ENCODE data around the gene AP2A2. TPM values are rescaled to one million over a fixed set of nuclear protein-coding genes. Genes with fewer than 3 reads are reported as not detected.
A peak's percentile ranks its signal among the peaks of the same experiment; 100 is the strongest.

Gene AP2A2
- total and polyA plus RNA-seq, 5 donors from 2014 or later: 6.2 to 85.9 (median 7.5) TPM

- H3K27ac Mint-ChIP-seq: peak overlapping the region in 1 of 3 donors; percentile 48
These were observed 50.2 kb downstream of the AP2A2 start for GRCh38 chr11:975827-976226.

GRCh38 chr11:976431-977160, 50.9 kb downstream of the AP2A2 start:
- peaks cover 0 to 5% (median under 1%) of the 10 kb centered on the region in 4 donors for H3K4me1 Mint-ChIP-seq
- H3K4me3 Mint-ChIP-seq: no peak overlapping the region
- no peak for ATAC-seq (ENCODE audit: low read depth in 2 of 2)
- no peak overlapping the region for H3K27ac Mint-ChIP-seq
- peaks cover 19% of the 10 kb centered on the region for H3K36me3 Mint-ChIP-seq
- peaks cover 3% of the 10 kb centered on the region for H3K4me1 ChIP-seq (ENCODE audit: control insufficient read depth, insufficient read depth, low read length, poor library complexity, severe bottlenecking)
- no peak overlapping the region for H3K4me3 ChIP-seq (ENCODE audit: low read depth, low read length)
- H3K9me3 ChIP-seq (ENCODE audit: control insufficient read depth in 2 of 2, low read length in 2 of 2): no peaks in the 10 kb centered on the region
- peaks cover 0 to 2% (median 0%) of the 10 kb centered on the region in 7 donors for H3K9me3 Mint-ChIP-seq
- no peak for DNase-seq
- no peaks in the 10 kb centered on the region for H3K27me3 ChIP-seq (ENCODE audit: control insufficient read depth, insufficient read depth, low read length)
- H3K27me3 Mint-ChIP-seq: no peaks in the 10 kb centered on the region
- peaks cover 53% of the 10 kb centered on the region for H3K36me3 ChIP-seq (ENCODE audit: control insufficient read depth, insufficient read depth, low read length)
- H3K27ac ChIP-seq (ENCODE audit: insufficient read depth, low read length, poor library complexity, severe bottlenecking): no peak overlapping the region

More at GRCh38 chr11:975827-976226, 50.2 kb downstream of the AP2A2 start:
- DNase-seq (peak in 1 of 3 donors; percentile 34), ATAC-seq (ENCODE audit: low read depth in 2 of 2) (no peak)
- no peaks in the 10 kb centered on the region for H3K9me3 ChIP-seq (ENCODE audit: control insufficient read depth in 2 of 2, low read length in 2 of 2)
- H3K36me3 ChIP-seq (ENCODE audit: control insufficient read depth, insufficient read depth, low read length): peaks cover 46% of the 10 kb centered on the region
- H3K27ac ChIP-seq (ENCODE audit: insufficient read depth, low read length, poor library complexity, severe bottlenecking): no peak overlapping the region
- Mint-ChIP-seq H3K27me3 (no peaks in the 10 kb centered on the region), H3K4me3 (no peak overlapping the region), H3K36me3 (peaks cover 18% of the 10 kb centered on the region), H3K4me1 (peaks cover 0 to 9% (median 4%) of the 10 kb centered on the region in 4 donors), H3K9me3 (peaks cover 0 to 2% (median 0%) of the 10 kb centered on the region in 7 donors)
- H3K4me3 ChIP-seq (ENCODE audit: low read depth, low read length): no peak overlapping the region
- H3K27me3 ChIP-seq (ENCODE audit: control insufficient read depth, insufficient read depth, low read length): no peaks in the 10 kb centered on the region
- peaks cover 4% of the 10 kb centered on the region for H3K4me1 ChIP-seq (ENCODE audit: control insufficient read depth, insufficient read depth, low read length, poor library complexity, severe bottlenecking)

GRCh38 chr11:977830-978720, 52.4 kb downstream of the AP2A2 start:
- H3K9me3 Mint-ChIP-seq: peaks cover 0 to 2% (median 0%) of the 10 kb centered on the region in 7 donors
- peaks cover 3% of the 10 kb centered on the region for H3K4me1 ChIP-seq (ENCODE audit: control insufficient read depth, insufficient read depth, low read length, poor library complexity, severe bottlenecking)
- no peak overlapping the region for H3K4me3 Mint-ChIP-seq
- no peak overlapping the region for H3K27ac Mint-ChIP-seq
- no peak for ATAC-seq (ENCODE audit: low read depth in 2 of 2)
- H3K4me1 Mint-ChIP-seq: peaks cover 0 to 5% (median 2%) of the 10 kb centered on the region in 4 donors
- H3K9me3 ChIP-seq (ENCODE audit: control insufficient read depth in 2 of 2, low read length in 2 of 2): no peaks in the 10 kb centered on the region
- H3K27ac ChIP-seq (ENCODE audit: insufficient read depth, low read length, poor library complexity, severe bottlenecking): no peak overlapping the region
- no peaks in the 10 kb centered on the region for H3K27me3 ChIP-seq (ENCODE audit: control insufficient read depth, insufficient read depth, low read length)
- peaks cover 46% of the 10 kb centered on the region for H3K36me3 ChIP-seq (ENCODE audit: control insufficient read depth, insufficient read depth, low read length)
- H3K4me3 ChIP-seq (ENCODE audit: low read depth, low read length): no peak overlapping the region
- DNase-seq: no peak
- peaks cover 18% of the 10 kb centered on the region for H3K36me3 Mint-ChIP-seq
- no peaks in the 10 kb centered on the region for H3K27me3 Mint-ChIP-seq

- Histone ChIP-seq H3K9me3 (ENCODE audit: control insufficient read depth in 2 of 2, low read length in 2 of 2) (no peaks in the 10 kb centered on the region), H3K27me3 (ENCODE audit: control insufficient read depth, insufficient read depth, low read length) (no peaks in the 10 kb centered on the region), H3K4me3 (ENCODE audit: low read depth, low read length) (no peak overlapping the region), H3K36me3 (ENCODE audit: control insufficient read depth, insufficient read depth, low read length) (peaks cover 42% of the 10 kb centered on the region), H3K27ac (ENCODE audit: insufficient read depth, low read length, poor library complexity, severe bottlenecking) (no peak overlapping the region), H3K4me1 (ENCODE audit: control insufficient read depth, insufficient read depth, low read length, poor library complexity, severe bottlenecking) (peaks cover 3% of the 10 kb centered on the region)
- Mint-ChIP-seq H3K9me3 (peaks cover 0 to 2% (median 0%) of the 10 kb centered on the region in 7 donors), H3K4me1 (peaks cover 0 to 5% (median 2%) of the 10 kb centered on the region in 4 donors), H3K4me3 (no peak overlapping the region), H3K36me3 (peaks cover 16% of the 10 kb centered on the region), H3K27me3 (no peaks in the 10 kb centered on the region), H3K27ac (no peak overlapping the region)
- ATAC-seq (ENCODE audit: low read depth in 2 of 2): no peak
- no peak for DNase-seq
These were observed 53.1 kb downstream of the AP2A2 start for GRCh38 chr11:978781-979180.

GRCh38 chr11:980438-981357, 55.0 kb downstream of the AP2A2 start:
- Mint-ChIP-seq H3K4me1 (peaks cover 0 to 5% (median 2%) of the 10 kb centered on the region in 4 donors), H3K9me3 (peaks cover 0 to 2% (median 0%) of the 10 kb centered on the region in 7 donors), H3K27me3 (no peaks in the 10 kb centered on the region), H3K36me3 (peaks cover 18% of the 10 kb centered on the region), H3K27ac (no peak overlapping the region), H3K4me3 (no peak overlapping the region)
- Histone ChIP-seq H3K4me1 (ENCODE audit: control insufficient read depth, insufficient read depth, low read length, poor library complexity, severe bottlenecking) (peaks cover 3% of the 10 kb centered on the region), H3K36me3 (ENCODE audit: control insufficient read depth, insufficient read depth, low read length) (peaks cover 57% of the 10 kb centered on the region), H3K27ac (ENCODE audit: insufficient read depth, low read length, poor library complexity, severe bottlenecking) (no peak overlapping the region), H3K4me3 (ENCODE audit: low read depth, low read length) (no peak overlapping the region), H3K9me3 (ENCODE audit: control insufficient read depth in 2 of 2, low read length in 2 of 2) (no peaks in the 10 kb centered on the region), H3K27me3 (ENCODE audit: control insufficient read depth, insufficient read depth, low read length) (no peaks in the 10 kb centered on the region)
- no peak for DNase-seq
- no peak for ATAC-seq (ENCODE audit: low read depth in 2 of 2)

- Mint-ChIP-seq H3K9me3 (peaks cover 0 to 2% (median 0%) of the 10 kb centered on the region in 7 donors), H3K27me3 (no peaks in the 10 kb centered on the region), H3K27ac (no peak overlapping the region), H3K36me3 (peaks cover 21% of the 10 kb centered on the region), H3K4me1 (peaks cover 0 to 5% (median 1%) of the 10 kb centered on the region in 4 donors), H3K4me3 (no peak overlapping the region)
- Histone ChIP-seq H3K4me3 (ENCODE audit: low read depth, low read length) (no peak overlapping the region), H3K4me1 (ENCODE audit: control insufficient read depth, insufficient read depth, low read length, poor library complexity, severe bottlenecking) (no peaks in the 10 kb centered on the region), H3K27ac (ENCODE audit: insufficient read depth, low read length, poor library complexity, severe bottlenecking) (no peak overlapping the region), H3K9me3 (ENCODE audit: control insufficient read depth in 2 of 2, low read length in 2 of 2) (no peaks in the 10 kb centered on the region), H3K36me3 (ENCODE audit: control insufficient read depth, insufficient read depth, low read length) (peaks cover 66% of the 10 kb centered on the region), H3K27me3 (ENCODE audit: control insufficient read depth, insufficient read depth, low read length) (no peaks in the 10 kb centered on the region)
- ATAC-seq (ENCODE audit: low read depth in 2 of 2): no peak
- no peak for DNase-seq
These were observed 56.1 kb downstream of the AP2A2 start for GRCh38 chr11:981764-982163.

GRCh38 chr11:984546-984945, 58.9 kb downstream of the AP2A2 start:
- Mint-ChIP-seq H3K27ac (no peak overlapping the region), H3K9me3 (no peaks in the 10 kb centered on the region), H3K27me3 (no peaks in the 10 kb centered on the region), H3K4me3 (no peak overlapping the region), H3K36me3 (peaks cover 21% of the 10 kb centered on the region), H3K4me1 (peaks cover 0 to 2% (median 0%) of the 10 kb centered on the region in 4 donors)
- DNase-seq: no peak
- ATAC-seq (ENCODE audit: low read depth in 2 of 2): no peak
- Histone ChIP-seq H3K36me3 (ENCODE audit: control insufficient read depth, insufficient read depth, low read length) (peaks cover 68% of the 10 kb centered on the region), H3K9me3 (ENCODE audit: control insufficient read depth in 2 of 2, low read length in 2 of 2) (no peaks in the 10 kb centered on the region), H3K4me3 (ENCODE audit: low read depth, low read length) (no peak overlapping the region), H3K27me3 (ENCODE audit: control insufficient read depth, insufficient read depth, low read length) (no peaks in the 10 kb centered on the region), H3K4me1 (ENCODE audit: control insufficient read depth, insufficient read depth, low read length, poor library complexity, severe bottlenecking) (no peaks in the 10 kb centered on the region), H3K27ac (ENCODE audit: insufficient read depth, low read length, poor library complexity, severe bottlenecking) (no peak overlapping the region)
